GM18502 (cell line): ENCODE results near the gene SDCBP2.

Experiments
- ATAC-seq: cut with Tn5 transposase; IDR thresholded peaks from one replicate; pipeline ENCODE4 v1.9.1; 2021; ENCODE audit warnings: mild to moderate bottlenecking; ENCODE audit not compliant: unreplicated experiment, poor library complexity

Gene SDCBP2, protein sequence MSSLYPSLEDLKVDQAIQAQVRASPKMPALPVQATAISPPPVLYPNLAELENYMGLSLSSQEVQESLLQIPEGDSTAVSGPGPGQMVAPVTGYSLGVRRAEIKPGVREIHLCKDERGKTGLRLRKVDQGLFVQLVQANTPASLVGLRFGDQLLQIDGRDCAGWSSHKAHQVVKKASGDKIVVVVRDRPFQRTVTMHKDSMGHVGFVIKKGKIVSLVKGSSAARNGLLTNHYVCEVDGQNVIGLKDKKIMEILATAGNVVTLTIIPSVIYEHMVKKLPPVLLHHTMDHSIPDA

DNA sequence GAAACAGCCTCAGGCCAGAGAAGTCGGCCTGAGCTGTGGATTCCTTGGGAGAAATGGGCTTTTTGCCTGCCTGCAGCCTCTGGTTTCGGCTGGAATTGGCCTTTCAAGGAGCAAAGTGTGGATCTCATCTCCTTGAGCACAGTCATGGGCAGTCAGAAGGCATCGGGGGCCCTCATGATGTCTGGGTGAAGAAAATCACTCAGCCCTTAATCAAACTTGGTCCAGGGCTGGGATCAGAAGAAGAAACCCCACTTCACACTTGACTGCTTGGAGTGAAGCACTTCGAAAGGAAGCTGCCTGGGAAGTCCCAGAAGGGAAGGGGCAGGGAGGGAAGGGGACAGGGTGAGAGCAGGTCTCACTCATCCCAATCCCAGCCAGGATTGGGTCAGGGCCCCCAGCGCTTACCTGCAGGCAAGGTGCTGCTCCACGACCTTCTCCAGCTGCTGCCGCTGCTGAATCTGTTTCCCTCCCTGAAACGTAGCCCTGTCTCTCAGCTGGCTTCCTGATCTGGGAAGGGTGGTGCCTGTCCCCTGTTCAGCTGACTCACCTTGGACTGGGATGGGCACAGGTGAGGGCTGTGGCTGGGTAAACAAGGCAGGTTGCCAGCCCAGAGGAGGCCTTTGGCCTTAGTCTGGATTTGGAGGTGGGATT, at the start of gene SDCBP2:
SDCBP2 (minus strand) TSS at position 460 of the 651 bp plus-strand sequence. CDS start 8,723 bp downstream, outside the sequence.
- ATAC-seq, result no peak

DNA sequence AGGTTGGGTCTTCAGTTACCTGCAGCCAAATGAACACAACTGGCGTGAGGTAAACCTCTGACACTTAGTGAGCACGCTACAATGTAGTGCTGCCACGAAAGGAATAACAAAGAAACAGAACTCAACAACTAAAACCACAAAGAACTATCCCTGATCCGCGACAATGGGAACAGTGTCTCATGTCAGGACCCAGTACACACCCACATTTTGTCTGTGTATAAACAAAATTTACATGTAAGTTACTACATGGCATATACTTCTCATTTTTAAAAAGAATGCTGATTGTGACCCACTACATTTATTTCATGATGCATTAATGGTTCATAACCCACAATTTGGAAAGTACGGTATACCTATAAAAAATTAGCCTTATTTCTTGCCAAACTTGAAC, 49.8 kb upstream of the SDCBP2 start:
- ATAC-seq, result no peak

DNA sequence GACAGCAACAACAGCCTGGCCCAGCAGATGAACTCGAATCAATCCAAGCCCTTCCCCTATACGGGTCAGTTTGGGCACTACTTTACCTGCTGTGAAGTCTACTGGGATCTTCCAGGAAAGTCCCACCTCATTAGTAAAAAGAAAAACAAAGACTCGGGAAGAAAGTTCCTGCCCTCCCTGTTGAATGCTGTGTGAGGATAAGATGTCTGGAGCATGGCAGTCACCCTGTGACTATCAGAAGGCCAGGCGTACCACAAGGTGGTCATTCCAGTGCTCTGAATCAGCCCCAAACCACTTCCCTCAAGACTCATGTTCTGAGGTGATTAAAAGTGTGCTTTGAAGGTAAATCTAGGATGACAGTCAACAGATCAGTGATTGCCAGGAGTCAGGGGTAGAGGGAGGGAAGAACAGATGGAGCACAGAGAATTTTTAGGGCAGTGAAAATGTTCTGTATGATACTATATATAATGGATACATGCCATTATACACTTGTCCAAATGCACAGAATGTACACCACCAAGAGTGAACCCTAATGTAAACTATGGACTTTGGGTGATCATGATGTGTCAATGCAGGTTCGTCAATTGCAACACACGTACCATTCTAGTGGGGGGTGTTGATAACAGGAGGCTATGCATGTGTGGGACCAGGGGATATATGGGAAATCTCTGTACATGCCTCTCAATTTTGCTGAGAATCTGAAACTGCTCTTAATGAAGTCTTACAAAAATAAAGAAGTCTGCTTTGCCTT, 49.2 kb upstream of the SDCBP2 start:
- ATAC-seq, result no peak

DNA sequence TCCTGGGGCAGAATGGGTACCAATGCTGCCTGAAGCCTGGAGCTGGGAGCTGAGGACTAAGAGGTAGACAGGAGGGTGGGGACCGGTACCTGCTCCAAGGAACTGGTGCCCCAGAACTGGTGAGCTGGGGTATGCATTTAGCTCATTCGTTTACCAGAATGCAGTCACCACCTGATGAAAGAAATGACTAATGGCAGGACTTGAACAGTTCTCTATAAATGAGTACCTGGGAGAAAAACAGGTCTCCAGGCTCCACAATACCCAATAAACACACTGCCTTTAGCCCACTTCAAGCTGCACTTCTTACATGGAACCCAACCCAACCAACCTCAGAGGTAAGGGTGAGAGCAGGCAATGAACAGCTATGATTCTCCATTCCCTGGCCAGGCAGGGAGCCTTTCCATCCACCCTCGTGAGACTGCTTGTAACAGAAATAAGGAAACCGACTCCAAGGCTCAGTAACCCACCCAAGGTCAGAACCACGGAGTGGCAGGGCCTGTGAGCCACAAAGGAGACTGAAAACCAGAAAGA, 48.5 kb upstream of the SDCBP2 start:
- peak; percentile 54 for ATAC-seq

DNA sequence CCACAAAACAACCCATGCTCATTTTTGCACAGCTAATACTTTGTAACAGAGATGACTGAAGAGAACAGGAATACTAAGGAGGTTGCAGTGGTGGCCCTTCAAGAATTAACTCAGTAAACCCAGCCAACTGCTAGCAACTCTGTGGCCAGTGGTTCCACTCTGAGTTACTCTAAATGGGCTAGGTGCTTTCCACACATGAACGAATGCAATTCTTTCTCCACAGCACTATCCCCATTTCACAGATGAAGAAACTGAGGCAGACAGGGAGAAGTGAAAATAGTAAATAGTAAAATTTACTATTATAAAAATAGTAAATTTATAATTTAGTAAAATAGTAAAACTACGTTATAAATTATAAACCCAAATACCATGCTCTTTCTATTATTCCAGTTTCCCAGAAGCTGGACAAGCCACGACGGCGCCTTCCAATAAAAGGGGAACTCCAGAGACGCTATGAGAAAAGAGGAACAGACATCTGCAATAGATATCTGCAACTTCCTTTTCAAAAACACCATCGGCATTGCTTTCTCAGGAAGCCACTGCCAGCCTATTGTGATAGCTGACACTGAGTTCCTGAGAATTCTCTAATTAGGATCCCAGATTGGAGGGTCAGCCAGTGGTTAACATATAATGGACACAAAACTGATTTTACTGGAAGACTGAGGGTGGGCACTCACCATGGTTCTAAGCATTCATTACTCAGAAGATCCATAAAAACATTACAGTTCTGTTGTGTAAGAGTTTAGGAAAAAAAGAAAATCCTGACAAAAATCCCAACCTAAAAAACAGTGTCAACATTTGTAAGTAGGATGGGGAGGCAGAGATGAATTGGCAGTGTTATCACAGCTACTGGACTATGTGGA, 47.7 kb upstream of the SDCBP2 start:
- no peak for ATAC-seq

DNA sequence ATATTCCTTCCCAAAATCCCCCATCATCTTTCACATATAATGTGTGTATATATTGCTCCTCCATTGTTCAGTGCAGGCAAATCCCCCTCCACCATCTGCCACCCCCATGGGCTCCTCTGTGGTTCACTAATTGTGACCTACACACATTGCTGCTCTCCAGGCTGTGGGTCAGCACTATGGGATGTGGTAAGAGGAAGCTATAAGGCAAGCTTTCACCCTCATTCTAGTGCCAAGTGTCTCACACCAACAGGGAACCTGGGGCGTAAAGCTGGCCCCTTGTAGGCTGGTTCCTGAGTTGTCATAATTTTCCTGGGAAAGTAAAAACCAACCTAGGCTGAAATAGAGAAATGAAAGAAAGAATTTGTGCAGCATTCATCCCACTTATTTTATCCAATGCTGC, 47.1 kb upstream of the SDCBP2 start:
- ATAC-seq, result no peak

DNA sequence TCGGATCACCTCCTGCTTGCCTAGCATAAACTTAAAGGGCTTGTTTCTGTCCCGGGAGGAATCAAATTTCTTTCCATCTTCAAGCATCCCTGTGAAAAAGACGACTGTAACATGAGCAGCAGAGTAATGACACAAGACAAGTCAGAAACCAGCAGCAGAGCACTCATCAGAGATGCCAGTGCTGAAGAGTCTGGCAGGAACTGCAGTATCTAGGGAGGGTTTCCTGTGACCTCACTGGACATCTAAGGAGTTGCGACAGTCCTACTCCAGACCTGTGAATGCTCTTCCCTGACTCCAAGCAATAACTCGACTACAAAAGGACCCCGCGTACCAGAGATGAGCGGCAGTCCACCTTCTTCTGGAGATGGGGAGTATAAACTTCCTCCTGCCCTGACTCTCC, 46.6 kb upstream of the SDCBP2 start:
- ATAC-seq, result no peak

DNA sequence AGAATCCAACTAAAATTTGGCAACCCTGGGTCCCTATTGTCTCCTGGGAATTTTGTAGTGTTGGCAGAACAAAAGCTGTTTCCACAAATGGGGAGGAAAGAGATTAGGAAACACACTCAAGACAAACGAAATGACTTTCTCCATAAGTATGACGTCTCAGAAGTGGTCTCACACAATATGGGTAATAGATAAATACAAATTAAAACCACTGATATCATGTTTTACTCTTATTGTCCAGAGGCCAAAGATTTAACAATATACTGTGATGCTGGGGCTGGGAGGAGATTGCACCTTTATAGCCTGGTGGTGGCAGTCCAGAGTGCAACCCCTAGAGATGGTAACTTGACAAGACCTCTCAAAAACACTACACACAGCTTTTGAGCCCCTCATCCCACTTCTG, 45.3 kb upstream of the SDCBP2 start:
- ATAC-seq, result no peak

DNA sequence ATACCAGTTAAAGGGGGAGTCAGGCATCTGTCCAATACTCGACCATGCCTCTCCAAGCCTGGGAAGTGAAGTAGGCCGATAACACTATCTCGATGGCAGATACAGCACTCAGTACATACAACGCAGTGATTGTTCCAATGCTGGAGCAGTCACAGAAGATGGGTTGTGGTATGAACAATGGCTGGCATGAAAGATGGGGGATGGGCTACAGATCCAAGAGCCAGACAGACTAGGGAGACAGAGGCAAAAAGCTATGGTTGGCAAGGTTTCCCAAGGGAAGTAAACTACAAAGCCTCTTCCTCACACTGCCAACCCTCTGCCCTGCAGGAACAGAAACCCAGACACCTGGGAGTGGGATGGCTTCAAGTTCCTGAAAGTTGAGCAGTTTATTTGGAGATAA, 44.7 kb upstream of the SDCBP2 start:
- ATAC-seq, result no peak

DNA sequence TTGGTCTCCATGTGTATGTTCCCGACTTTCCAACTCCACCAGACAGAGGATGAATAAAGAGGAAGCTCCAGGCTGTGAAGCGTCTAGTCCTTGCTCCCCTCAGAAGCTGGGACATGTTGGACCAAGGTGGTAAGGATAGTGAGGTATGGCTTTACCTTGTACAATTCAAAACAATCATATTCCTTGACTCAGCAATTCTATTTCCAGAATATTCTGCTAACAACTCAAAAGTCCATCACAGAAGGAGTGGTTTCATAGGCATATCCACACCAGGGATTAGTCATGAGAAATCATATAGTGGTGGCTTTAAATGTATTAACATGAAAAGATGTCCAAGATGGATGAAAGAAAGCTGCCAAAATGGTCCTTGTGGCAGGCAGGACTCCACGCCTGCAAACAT, 44.1 kb upstream of the SDCBP2 start:
- no peak for ATAC-seq

DNA sequence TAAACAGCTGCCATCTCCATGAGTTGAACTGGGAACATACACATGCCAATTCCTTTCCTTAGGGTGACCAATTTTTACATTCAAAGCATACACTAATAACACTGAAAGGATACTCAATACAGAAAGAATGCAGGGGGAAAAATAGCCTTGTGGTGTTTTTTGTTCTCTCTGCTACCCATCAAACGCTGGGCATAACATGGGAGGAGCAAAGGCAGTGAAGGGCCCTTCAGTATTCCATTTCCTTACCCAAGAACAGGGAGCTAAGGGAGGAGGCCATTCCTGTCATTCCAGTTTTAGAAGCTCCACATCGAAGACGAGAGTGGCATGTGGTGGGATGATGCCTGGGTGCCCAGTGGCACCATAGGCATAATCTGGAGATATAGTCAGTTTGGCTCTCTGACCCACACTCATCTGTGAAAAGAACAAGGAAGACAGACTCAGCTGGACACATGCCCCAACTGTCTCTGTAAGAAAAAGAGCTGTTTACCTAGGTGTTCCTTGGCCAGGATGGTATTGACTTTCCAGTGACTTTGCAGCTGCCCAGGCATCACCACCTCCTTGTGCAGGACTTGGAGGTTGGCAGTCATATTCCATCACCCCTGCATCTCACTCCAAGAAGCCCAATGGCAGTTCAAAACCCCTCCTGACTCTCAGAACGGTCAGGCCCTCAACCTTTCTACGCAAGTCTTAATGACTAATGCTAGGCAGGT, 43.0 kb upstream of the SDCBP2 start:
- ATAC-seq, result no peak

DNA sequence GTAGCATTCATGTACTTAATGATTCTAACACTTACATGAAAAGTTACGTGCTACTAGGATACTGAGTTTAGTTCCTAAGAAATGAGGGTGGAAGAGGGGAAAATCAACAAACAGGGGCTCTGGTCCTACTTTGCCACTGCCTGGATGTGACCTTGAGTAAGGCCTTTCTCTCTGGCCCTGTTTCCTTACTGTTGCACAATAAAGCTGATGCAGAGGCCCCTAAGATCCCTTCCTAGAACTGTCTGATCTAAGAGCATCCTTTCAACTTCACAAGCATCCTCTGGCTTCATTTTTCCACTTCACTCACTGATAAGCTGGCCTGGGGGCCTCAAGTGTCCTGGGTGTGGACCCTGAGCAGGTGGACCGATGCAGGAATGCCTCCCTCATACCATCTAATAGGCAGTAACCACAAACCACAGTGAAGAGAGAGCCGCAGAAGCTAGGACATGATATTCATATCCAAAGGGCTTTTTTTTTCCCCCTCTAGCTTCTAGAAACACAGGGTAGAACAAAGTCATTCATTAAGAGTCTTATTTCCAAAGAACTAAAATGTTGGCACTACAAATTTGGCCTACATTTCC, 42.4 kb upstream of the SDCBP2 start:
- ATAC-seq, result no peak

DNA sequence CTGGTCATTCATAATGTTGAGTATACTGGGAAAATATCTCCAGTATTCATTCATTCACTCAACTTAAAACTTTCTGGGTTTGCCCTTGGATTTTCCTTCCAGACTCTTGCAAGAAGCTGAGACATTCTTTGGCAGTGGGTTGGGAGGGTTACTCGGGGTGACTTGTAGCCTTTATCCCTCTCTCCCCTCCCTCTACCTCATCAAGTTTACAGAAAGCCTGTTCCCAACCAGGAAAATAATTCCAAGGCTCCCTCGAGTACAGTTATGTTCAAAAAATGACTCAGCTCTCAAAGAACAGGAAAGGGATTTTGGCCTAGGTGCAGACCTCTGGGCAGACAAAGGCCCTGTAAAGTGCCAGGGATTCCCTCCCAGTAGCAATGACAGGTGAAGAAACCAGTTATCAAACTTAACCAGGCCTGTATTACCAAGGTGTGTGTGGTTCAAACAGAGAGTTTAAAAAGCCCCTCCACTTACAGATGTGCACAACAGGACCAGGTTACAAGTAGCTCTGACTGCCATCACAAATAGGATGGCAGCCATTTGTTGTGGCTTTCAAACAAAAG, 41.7 kb upstream of the SDCBP2 start:
- no peak for ATAC-seq

DNA sequence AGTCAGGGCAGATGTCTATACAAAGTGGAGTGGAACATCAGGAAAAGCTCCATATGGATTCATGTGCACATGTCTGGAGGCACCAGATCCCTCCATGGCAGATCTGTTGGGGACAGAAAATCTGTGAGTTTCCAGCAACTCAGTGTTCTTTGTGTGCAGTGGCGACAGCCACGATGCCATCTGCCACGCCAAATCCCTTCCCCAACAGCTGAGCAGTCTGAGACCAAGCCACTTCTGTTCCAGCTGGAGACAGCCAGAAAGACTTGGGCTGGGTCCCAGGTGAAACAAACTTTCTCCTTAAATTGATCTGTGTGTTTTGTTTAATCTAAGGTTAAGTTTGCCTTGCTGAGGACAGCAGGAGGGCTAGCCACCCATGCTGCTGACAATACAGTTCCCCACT, 41.0 kb upstream of the SDCBP2 start:
- ATAC-seq, result no peak

DNA sequence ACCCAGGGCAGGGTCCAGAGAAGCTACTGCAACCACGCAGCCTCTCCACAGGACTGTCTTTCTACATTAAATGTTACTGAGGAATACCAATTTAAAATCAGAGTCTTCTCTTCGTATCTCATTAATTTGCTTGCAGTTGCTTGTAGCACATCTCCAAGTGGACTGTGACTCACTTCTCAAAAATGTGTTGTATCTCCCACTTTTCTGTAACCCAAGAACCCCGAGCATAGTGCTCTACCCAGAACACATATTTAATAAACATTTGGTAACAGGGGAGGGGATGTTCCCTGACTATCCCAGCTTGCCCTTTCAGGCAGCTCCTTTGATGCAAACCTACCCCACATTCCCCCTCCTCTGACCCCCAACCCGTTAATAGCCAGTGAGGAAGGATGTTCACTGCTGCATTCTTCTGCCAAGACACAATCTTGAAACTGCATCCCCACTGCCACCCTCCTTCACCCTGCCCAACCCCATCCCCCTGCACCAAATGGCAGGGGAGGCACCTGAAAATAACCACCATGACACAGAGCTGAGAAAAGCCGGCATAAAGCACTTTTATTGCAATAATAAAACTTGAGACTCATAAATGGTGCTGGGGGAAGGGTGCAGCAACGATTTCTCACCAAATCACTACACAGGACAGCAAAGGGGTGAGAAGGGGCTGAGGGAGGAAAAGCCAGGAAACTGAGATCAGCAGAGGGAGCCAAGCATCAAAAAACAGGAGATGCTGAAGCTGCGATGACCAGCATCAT, 39.7 kb upstream of the SDCBP2 start:
- ATAC-seq, result no peak

DNA sequence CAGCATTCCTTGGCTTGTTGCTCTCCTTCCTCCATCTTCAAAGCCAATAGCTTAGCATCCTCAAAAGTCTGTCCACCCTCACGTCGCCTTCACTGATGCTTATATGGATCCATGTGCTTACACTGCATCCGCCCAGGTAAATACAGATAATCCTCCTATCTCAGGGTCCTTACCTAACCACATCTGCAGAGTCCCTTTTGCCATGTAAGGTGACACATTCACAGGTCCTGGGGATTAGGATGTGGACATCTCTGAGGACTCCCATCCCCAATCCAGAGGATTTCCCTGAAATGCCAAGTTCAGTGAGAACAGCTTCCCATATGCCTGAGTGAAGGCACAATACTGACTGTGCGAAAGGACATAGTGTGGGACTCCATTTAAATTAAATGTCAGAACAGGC, 38.5 kb upstream of the SDCBP2 start:
- ATAC-seq, result no peak

DNA sequence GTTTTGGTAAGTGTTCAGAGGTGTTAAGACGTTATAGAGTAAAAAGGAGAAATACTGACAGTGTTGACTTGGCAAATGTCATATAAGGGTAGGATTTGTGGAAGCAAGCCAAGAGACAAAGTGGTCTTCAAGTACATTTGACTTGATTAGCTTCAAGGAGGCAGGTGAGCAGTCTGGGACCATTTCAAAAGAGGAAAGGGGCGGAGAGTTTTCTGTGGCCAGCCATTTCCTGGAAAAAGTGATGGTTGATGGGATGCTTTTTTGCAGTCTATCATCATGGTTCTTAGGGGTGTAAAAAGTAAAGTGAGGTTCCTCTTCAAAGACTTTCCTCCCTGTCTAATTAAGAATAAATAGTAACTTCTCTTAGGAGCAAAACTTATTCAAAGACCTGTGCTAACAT, 35.2 kb upstream of the SDCBP2 start:
- no peak for ATAC-seq

DNA sequence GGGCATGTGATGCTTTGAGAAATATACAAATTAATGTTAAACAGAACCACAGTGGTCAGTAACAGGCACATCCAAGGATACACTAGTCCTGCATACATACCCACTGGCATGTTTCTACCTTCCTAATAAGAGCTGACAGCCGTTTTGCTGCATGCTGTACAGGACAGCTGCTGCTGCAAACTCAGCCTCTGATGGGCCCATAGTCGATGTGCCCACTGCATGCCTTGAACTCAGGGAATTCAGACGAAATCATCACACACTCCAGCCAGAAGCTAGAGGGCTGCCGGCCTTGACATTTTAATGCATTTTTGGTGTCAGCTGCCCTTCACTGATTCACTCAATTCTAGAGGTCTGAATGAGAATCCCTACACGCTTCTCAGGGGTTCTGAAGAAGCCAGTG, 34.6 kb upstream of the SDCBP2 start:
- ATAC-seq, result no peak
